GM12878 (cell line): ENCODE measurements around the gene PLXNA2. TPM values are rescaled to one million over a fixed set of nuclear protein-coding genes. Genes with fewer than 3 reads are reported as not detected.

ENCODE experiments used
- ATAC-seq: fragments of 200-7000 bp; cut with Tn5 transposase; 3 replicates; pipeline ENCODE4 v1.9.1; 2020; ENCODE audit warnings: mild to moderate bottlenecking, moderate library complexity
- BruUV-seq: library from RNA; stranded (reverse); fragments of 400-500 nt; replicated peaks from 2 replicates; lab custom pipeline; 2021; lab: Mats Ljungman, UMichigan
- CTCF ChIA-PET: fragments of 300-600 bp; sonication (Branson Sonifier 250); formaldehyde crosslinking; extraction: SDS; loops from one replicate; lab custom pipeline; 2021; ENCODE audit warnings: inconsistent platforms; lab: Yijun Ruan, JAX
- POLR2A ChIA-PET: fragments of 350-600 bp; formaldehyde crosslinking; extraction: SDS; loops from one replicate; lab custom pipeline; 2021; ENCODE audit warnings: inconsistent platforms; lab: Charles Lee
- RAD21 ChIA-PET: fragments of 300-600 bp; sonication (Branson Sonifier 250); formaldehyde crosslinking; loops from one replicate; lab custom pipeline; 2023; ENCODE audit warnings: antibody characterized with exemption; ENCODE audit not compliant: unreplicated experiment; lab: Charles Lee
- SMC1A ChIA-PET: fragments of 300-600 bp; sonication (Branson Sonifier 250); formaldehyde crosslinking; loops from one replicate; lab custom pipeline; 2023; ENCODE audit not compliant: unreplicated experiment, uncharacterized antibody; lab: Charles Lee
- DNase-seq: peaks from one replicate; pipeline ENCODE4 v3.0.0-alpha.2; 2011; ENCODE audit warnings: low read depth, low spot score
- FAIRE-seq: peaks from 3 replicates; lab custom pipeline; 2011; peaks lifted over from hg19 to GRCh38; lab: Jason Lieb, UNC
- H2AFZ ChIP-seq: 2 replicates; pipeline ENCODE4 v1.6.0; 2011; ENCODE audit warnings: low read depth, low read length, control low read depth; ENCODE audit not compliant: control insufficient read depth
- H3K27ac ChIP-seq: 2 replicates; pipeline ENCODE4 v1.5.1; 2011; ENCODE audit warnings: control low read depth; ENCODE audit not compliant: control insufficient read depth, insufficient read depth
- H3K27me3 ChIP-seq, 2 experiments: replicated peaks in 1 of 2; 2 replicates each; pipeline versions ENCODE4 v1.6.0 to v1.6.1; 2011; ENCODE audit warnings: low read length in 1 of 2; ENCODE audit not compliant: control insufficient read depth in 2 of 2, insufficient read depth in 2 of 2
- H3K36me3 ChIP-seq, 2 experiments: 2 replicates each; pipeline ENCODE4 v1.5.1; 2011; ENCODE audit warnings: low read length in 1 of 2; ENCODE audit not compliant: control insufficient read depth in 2 of 2, insufficient read depth in 2 of 2
- H3K4me1 ChIP-seq: 2 replicates; pipeline ENCODE4 v1.6.1; 2011; ENCODE audit warnings: mild to moderate bottlenecking, low read length, moderate library complexity, mixed read lengths; ENCODE audit not compliant: control insufficient read depth, insufficient read depth
- H3K4me2 ChIP-seq: 2 replicates; pipeline ENCODE4 v1.6.0; 2011; ENCODE audit warnings: control low read depth; ENCODE audit not compliant: control insufficient read depth, insufficient read depth
- H3K4me3 ChIP-seq: fragments of 200-600 bp; sonication (generic); 2 replicates; pipeline ENCODE4 v1.5.1; 2016
- H3K79me2 ChIP-seq: 2 replicates; pipeline ENCODE4 v1.6.0; 2011; ENCODE audit warnings: low read length; ENCODE audit not compliant: control insufficient read depth, insufficient read depth
- H3K9ac ChIP-seq: 2 replicates; pipeline ENCODE4 v1.8.0; 2011; ENCODE audit warnings: low read length, control low read depth, mixed read lengths; ENCODE audit not compliant: control insufficient read depth, insufficient read depth
- H3K9me3 ChIP-seq: replicated peaks from 3 replicates; pipeline ENCODE4 v1.5.1; 2011; ENCODE audit warnings: mild to moderate bottlenecking, low read length; ENCODE audit not compliant: control insufficient read depth, insufficient read depth
- H4K20me1 ChIP-seq: 2 replicates; pipeline ENCODE4 v1.6.0; 2011; ENCODE audit not compliant: control insufficient read depth, insufficient read depth
- WRNIP1 ChIP-seq: IDR thresholded peaks from 2 replicates; pipeline ENCODE4 v1.6.1; 2011; ENCODE audit warnings: low read depth, low read length, improper control_type of control experiment, borderline replicate concordance
- WGBS: methylation state at CpG from one replicate; pipeline ENCODE4 v1.1.6; 2016; ENCODE audit warnings: low lambda C conversion rate; ENCODE audit not compliant: insufficient replicate concordance, insufficient coverage; ENCODE audit errors: missing lambda C conversion rate; 5-methylcytosine and 5-hydroxymethylcytosine counted together
- in situ Hi-C: fragments of 300-500 bp; cut with MboI; formaldehyde crosslinking; loops from 9 replicates; pipeline ENCODE4 v1.14.3; 2018; ENCODE audit warnings: mixed read lengths
- intact Hi-C: fragments of 100-400 bp; cut with micrococcal nuclease; formaldehyde crosslinking; loops from one replicate; pipeline ENCODE4 v1.14.2; 2022; ENCODE audit not compliant: unreplicated experiment
- polyA plus RNA-seq, 11 experiments: library from polyadenylated mRNA; depleted of rRNA in 4 of 11; unstranded in 6 of 11; stranded (reverse) in 5 of 11; fragments of >200 nt; fragmentation: Nextera tagmentation in 4 of 11; fragmentation: Illumina TruSeq in 1 of 11; extraction: Ambion mirVana in 4 of 11; extraction: Trizol in 1 of 11; gene quantifications; 1 replicate in 1 of 11; 2 replicates in 10 of 11; pipeline versions ENCODE4 v1.2.1 to v1.2.3, GENCODE V29; 2011 to 2016; ENCODE audit warnings: inconsistent platforms in 2 of 11, missing spikeins in 2 of 11, low read depth in 1 of 11
- total RNA-seq, 4 experiments: library from RNA; depleted of rRNA in 3 of 4; stranded (reverse); fragments of >200 nt in 3 of 4; fragmentation: Illumina TruSeq in 1 of 4; extraction: Trizol in 1 of 4; gene quantifications; 2 replicates each; pipeline versions ENCODE4 v1.2.1 to v1.2.3, GENCODE V29; 2013 to 2021
- TF ChIP-seq, protein P1 (sequence below): fragments of 450-650 bp; IDR thresholded peaks from 2 replicates; pipeline ENCODE4 v1.6.1; 2017; ENCODE audit warnings: mild to moderate bottlenecking, moderate library complexity
- TF ChIP-seq, protein P2 (sequence below): IDR thresholded peaks from 2 replicates; pipeline ENCODE4 v1.6.1; 2011; ENCODE audit warnings: borderline replicate concordance, low read depth, mild to moderate bottlenecking, moderate library complexity, mixed read lengths, low read length; ENCODE audit not compliant: insufficient read depth; ENCODE audit errors: extremely low read length
- TF ChIP-seq, protein P3 (sequence below): fragments of 450-650 bp; conservative IDR thresholded peaks from 2 replicates; pipeline ENCODE4 v1.6.1; 2017; ENCODE audit warnings: mild to moderate bottlenecking, moderate library complexity

Gene PLXNA2
- total and polyA plus RNA-seq, 10 of the 15 experiments (the other 5 are each of a cell fraction or from before 2014, with no cell fraction given) = under 0.01 to 0.08 (median 0.07) TPM; not detected in 4

DNA sequence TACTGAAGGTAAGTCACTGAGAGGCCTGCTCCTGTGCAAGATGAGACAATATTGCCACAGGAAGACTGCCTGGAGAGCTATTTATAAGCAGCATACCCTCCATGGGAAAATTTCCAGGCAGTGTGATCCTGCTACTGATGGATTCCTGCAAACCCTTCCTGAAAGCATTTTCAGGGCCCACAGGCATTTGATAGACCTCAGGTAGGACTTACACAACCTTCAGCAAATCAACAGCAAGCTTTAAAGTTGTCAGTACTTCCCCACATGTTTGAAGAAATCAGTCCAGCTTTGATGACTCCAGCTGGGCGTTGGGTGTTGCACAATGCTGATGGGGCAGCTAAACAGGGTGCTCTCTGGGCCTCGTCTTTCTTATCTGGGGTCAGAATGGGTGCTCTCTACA lies 108.8 kb downstream of the PLXNA2 start:
- H3K27ac ChIP-seq = no peak overlapping the region
- no peak for TF ChIP-seq WRNIP1
- TF ChIP-seq, protein P1, sequence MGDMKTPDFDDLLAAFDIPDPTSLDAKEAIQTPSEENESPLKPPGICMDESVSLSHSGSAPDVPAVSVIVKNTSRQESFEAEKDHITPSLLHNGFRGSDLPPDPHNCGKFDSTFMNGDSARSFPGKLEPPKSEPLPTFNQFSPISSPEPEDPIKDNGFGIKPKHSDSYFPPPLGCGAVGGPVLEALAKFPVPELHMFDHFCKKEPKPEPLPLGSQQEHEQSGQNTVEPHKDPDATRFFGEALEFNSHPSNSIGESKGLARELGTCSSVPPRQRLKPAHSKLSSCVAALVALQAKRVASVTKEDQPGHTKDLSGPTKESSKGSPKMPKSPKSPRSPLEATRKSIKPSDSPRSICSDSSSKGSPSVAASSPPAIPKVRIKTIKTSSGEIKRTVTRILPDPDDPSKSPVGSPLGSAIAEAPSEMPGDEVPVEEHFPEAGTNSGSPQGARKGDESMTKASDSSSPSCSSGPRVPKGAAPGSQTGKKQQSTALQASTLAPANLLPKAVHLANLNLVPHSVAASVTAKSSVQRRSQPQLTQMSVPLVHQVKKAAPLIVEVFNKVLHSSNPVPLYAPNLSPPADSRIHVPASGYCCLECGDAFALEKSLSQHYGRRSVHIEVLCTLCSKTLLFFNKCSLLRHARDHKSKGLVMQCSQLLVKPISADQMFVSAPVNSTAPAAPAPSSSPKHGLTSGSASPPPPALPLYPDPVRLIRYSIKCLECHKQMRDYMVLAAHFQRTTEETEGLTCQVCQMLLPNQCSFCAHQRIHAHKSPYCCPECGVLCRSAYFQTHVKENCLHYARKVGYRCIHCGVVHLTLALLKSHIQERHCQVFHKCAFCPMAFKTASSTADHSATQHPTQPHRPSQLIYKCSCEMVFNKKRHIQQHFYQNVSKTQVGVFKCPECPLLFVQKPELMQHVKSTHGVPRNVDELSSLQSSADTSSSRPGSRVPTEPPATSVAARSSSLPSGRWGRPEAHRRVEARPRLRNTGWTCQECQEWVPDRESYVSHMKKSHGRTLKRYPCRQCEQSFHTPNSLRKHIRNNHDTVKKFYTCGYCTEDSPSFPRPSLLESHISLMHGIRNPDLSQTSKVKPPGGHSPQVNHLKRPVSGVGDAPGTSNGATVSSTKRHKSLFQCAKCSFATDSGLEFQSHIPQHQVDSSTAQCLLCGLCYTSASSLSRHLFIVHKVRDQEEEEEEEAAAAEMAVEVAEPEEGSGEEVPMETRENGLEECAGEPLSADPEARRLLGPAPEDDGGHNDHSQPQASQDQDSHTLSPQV = no peak
- TF ChIP-seq, protein P2, sequence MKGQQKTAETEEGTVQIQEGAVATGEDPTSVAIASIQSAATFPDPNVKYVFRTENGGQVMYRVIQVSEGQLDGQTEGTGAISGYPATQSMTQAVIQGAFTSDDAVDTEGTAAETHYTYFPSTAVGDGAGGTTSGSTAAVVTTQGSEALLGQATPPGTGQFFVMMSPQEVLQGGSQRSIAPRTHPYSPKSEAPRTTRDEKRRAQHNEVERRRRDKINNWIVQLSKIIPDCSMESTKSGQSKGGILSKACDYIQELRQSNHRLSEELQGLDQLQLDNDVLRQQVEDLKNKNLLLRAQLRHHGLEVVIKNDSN = no peak
- TF ChIP-seq, protein P3, sequence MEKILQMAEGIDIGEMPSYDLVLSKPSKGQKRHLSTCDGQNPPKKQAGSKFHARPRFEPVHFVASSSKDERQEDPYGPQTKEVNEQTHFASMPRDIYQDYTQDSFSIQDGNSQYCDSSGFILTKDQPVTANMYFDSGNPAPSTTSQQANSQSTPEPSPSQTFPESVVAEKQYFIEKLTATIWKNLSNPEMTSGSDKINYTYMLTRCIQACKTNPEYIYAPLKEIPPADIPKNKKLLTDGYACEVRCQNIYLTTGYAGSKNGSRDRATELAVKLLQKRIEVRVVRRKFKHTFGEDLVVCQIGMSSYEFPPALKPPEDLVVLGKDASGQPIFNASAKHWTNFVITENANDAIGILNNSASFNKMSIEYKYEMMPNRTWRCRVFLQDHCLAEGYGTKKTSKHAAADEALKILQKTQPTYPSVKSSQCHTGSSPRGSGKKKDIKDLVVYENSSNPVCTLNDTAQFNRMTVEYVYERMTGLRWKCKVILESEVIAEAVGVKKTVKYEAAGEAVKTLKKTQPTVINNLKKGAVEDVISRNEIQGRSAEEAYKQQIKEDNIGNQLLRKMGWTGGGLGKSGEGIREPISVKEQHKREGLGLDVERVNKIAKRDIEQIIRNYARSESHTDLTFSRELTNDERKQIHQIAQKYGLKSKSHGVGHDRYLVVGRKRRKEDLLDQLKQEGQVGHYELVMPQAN = no peak
- BruUV-seq = no TSS peak
- POLR2A ChIA-PET = no interaction called here
- no peak overlapping the region for H3K4me2 ChIP-seq
- intact Hi-C loops = no loop called here
- no peak overlapping the region for H2AFZ ChIP-seq
- H3K79me2 ChIP-seq = no peaks in the 10 kb centered on the region
- CTCF ChIA-PET = interaction anchor here (0.7 to 9.1 kb wide), 3 partner anchors 13 to 106 kb away, joined by 3 to 166 read pairs (median 4); partner anchors contain the start of gene PLXNA2
- RAD21 ChIA-PET = interaction anchor here (2.7 kb wide), 1 partner anchor 104 kb away, joined by 10 read pairs; no protein-coding TSS in a partner anchor
- no peaks in the 10 kb centered on the region for H3K4me1 ChIP-seq
- H4K20me1 ChIP-seq = no peaks in the 10 kb centered on the region
- in situ Hi-C loops = no loop called here
- no peak overlapping the region for H3K4me3 ChIP-seq
- SMC1A ChIA-PET = interaction anchor here (0.7 to 1.4 kb wide), 3 partner anchors 8 to 64 kb away, joined by 3 to 4 read pairs (median 3); no protein-coding TSS in a partner anchor
- FAIRE-seq (no peak), DNase-seq (no peak), ATAC-seq (no peak)
- no peaks in the 10 kb centered on the region for H3K9me3 ChIP-seq
- H3K9ac ChIP-seq = no peak overlapping the region
- 0% methylated on average over 2 of the region's 2 CpGs for WGBS
- no peaks in the 10 kb centered on the region for H3K36me3 ChIP-seq
- peaks cover 0 to 2% of the 10 kb centered on the region in 2 experiments; a peak in 2 of 4 replicates for H3K27me3 ChIP-seq
